Tongue (tissue), 2 donors: ENCODE data around the gene RAB17. TPM values are rescaled to one million over a fixed set of nuclear protein-coding genes. Genes with fewer than 3 reads are reported as not detected.

Source experiments
- DNase-seq: peaks from one replicate; pipeline ENCODE4 v3.0.0-alpha.2; 2015
- total RNA-seq: library from RNA; depleted of rRNA; stranded (reverse); fragments of >200 nt; gene quantifications from one replicate; pipeline ENCODE4 v1.2.3, GENCODE V29; 2014

Gene RAB17
- total RNA-seq, 1 donor from 2014 or later: 1.0 TPM

DNA sequence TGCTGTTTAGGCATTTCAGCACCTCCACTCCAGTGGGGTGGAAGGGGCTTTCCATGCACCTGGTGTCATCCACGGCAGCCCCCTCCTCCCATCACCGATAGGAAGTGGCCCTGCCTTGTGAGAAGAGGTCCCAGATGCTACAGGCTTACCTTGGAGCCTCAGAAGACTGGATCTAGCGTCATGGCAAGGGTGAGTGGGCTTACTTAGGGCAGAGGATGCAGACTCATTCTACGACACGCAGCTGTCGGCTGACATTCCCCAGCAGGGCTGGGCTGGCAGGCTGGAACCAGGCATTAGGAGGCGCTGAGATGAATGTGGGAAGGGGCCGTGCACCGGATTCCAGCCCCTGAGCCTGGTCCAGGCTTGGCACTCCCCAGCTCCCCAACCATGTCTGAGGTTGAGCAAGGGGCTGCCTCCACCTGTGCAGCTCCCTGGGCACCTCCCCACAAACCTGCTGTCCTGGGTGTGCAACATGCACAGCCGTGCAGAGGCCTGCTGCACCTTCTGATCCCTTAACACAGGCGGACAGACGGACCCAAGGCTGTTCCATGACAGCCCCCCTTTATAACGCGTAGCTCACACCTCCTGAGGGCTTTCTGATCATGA, 25.9 kb downstream of the RAB17 start:
- peak; percentile 61 for DNase-seq

DNA sequence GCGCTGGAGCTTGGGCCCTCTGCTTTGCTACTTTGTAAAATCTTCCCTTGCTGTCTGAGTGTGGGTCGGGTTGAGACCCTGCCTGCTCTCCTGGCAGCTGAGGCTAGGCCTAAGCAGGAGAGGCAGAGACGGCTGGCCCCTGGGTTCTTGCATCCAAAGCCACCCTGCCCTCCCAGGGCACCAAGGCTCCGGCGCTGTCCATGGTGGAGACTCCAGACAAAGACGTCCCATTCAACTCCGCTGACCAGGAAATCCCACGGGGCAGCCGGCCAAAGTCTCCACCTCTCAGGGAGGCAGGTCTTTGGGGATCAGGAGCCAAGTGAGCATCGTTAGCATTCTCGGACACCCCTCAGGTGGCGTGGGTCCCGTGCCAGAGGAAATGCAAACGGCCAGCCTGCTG, 26.7 kb downstream of the RAB17 start:
- peak; percentile 61 for DNase-seq

DNA sequence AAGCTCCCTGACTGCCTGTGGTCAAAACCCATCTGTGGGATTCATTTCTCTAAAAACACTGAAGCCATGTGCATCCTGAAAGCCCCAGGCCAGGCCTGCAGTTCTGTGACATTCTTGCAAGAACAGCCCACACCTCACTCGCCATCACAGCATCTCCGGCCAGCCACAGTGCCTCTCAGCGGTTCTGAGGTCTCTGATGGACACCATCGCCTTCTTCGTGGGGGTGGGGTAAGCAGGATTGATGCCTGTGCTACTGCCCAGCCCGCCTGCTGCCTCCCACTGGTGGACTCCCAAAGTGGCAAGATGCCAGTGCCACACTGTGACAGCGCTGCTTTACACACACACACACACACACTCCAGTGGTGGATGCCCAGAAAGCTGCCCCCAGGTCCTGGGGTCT, 29.3 kb downstream of the RAB17 start:
- no peak for DNase-seq

DNA sequence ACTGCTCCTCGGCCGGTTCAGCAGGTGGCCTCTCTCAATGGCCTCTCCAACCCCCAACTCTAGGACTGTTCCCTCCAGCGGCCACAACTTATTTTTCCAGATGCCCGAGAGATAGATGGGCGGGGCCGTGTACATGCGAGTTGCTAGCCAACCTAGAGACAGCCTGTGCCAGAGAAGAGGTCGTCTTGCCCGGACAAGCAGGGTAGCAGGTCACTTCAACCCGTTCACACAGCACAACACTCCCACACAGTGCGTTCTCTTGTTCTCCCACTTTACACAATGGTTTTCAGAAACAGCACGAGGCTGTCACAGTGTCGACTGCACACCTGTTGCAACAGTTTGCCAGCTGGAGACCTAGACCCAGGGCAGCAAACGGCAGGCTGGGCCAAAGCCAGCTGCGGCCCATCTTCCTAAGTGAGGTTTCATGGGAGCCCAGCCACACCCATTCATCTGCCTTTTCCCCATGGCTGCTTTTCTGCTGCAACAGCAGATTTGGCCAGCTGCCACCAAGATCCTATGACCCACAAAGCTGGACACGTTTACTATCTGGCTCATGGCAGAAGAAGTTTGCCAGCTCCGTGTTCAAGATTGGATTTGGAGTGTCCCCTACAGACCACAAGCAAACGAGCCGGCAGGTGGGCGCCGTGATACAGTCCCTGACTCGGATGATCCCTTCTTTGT, 31.4 kb downstream of the RAB17 start:
- DNase-seq: peak; percentile 95

DNA sequence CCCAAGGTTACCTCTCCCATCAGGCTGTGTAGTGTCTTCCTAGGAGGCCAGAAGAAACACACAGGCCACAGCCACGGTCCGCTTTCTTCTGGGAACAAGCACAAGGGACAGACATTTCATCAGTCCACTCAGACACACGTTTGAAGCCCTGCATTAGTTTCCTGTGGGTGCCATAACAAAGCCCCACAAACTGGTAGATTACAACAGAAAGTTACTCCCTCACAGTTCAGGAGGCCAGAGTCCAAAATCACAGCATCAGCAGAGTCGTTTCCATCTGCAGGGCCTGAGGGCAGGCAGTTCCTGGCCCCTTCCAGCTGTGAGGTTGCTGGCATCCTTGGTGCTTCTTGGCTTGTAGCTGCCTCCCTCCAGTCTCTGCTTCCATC, 32.9 kb downstream of the RAB17 start:
- no peak for DNase-seq

DNA sequence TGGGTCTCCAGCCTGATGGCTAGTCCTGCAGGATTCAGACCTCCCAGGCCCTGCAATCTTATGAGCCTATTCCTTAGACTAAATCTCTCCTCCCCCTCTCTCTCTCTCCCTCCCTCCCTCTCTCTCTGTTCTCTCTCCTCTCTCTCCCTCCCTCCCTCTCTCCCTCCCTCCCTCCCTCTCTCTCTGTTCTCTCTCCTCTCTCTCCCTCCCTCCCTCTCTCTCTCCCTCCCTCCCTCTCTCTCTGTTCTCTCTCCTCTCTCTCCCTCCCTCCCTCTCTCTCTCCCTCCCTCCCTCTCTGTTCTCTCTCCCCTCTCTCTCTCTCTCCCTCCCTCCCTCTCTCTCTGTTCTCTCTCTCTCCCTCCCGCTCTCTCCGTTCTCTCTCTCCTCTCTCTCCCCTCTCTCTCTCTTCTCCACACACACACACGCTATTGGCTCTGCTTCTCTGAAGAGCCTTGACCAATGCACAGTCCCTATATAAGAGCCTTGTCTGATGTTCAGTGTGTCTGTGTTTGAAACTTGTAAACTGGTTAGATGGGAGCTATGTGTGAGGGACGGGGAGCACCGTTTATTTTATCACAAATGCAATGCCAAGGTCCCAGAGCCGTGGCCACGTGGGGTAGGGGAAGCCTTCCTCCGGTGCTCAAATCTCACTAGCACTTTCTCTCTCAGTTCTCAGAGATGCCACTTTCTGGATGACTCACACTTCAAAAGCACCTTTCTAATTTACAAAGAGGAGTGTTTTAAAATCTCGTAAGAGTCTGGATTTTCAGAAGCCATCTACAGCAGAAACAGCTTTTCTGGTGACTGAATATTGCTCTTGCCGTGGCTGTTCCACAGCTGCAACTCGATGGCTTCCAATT, 33.5 kb downstream of the RAB17 start:
- no peak for DNase-seq

DNA sequence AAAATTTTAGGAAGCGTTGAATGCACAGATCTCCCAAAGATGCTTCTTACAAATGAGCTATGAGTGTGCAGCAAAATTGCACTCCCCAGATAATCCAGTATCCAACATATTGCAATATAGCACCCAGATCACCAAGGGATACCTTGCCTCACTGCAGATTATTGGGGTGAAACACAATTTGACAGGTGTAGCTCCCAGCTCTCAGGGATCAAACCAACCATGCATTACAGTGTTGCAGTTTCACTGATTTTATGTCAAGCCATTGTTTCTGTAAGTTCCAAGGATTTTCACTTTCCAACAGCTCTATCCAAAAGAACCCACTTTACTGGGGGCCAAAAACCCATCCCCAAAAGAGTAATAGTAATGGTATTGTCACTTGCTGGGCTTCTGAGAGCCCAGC, 35.0 kb downstream of the RAB17 start:
- no peak for DNase-seq

DNA sequence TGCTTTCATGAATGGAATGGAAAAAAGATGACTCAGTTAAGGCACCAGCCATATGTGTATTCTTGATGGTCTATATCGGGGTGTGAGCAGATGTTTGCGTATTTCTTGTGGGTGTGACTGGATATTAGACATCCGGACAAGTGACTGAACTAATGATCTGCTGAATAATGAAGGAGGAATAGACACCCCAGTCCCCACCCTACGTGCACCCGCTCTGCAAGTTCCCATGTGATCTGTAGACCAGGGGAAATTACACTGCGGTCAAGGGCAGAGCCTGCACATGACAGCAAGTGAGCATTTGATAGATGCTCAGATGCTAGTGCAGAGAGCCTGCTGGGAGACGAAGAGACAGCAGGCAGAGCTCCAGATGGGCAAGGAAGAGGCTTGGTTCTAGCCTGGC, 36.6 kb downstream of the RAB17 start:
- no peak for DNase-seq

DNA sequence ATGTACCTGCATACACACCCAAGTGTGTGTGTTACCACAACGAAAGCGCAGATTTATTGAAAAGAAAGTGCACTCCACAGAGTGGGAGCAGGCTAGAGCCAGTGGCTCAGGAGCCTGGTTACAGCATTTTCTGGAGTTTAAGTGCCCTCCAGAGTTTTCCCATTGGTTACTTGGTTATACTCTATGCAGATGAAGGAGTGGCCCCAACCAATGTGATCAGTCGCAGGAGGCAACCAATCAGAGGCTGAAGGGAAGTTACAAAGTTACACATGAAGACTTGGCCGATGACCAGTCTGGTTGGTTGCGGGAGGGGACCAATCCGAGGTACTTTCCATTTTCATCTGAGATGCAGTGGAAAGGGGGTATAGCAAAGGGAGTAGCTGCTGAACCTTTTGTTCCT, 37.6 kb downstream of the RAB17 start:
- no peak for DNase-seq

DNA sequence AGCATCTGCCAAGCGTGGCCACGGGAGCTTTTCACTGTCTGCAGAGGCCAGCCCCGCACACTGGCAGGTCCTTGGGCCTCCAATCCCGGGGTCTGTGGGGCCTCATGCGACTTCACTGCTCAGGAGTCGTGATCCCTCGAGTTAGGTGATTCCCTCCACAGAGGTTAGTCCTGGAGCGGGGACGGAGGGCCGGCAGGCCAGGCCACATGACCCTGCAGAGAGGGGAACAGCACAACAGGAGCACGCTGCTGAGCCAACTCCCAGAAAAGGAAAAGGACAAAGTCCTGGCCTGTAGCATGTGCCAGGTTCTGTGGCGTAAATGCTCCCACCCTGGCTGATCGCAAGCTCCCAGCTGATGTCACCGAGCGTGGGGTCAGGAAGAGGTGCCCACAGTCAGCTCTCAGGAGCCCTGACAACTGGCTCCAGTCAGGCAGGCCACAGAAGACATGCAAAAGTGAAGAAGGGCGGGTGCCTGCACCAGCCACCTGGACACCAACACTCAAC, 39.4 kb downstream of the RAB17 start:
- no peak for DNase-seq

DNA sequence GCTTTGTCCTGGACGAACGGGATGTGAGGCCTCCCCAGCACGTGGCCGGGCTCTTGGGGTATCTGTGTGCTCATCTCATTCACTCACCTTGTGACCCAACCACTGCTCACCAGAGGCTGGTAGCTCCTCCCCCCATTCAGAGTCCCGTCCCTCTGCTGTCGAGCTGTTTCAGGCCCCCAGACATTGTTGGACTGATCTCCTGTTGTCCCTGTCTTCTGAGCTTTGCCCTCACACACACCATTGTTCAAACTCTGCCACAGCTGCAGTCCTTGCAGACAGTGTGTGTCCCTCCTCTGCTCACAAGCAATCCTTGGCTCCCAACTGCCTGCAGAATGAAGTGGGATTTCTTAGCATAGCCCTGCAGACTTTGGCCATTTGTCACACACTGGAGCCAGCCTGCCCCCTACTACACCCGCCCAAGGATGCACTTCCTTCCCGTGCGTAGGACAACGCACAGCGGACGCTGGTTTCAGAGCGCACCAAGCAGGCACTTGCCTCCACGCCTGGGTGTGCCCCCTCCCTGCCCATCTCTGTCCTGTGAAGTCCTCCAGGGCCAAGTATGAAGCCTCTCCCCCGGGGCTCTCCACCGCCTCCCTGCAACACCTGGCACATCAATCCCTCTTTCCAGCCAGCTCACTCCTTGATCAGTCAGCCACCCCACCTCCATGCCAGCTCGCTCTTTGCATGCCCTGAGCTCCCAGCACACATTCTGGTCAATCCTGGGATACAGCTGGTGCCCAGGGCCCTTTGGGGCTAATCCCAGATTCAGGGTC, 40.7 kb downstream of the RAB17 start:
- no peak for DNase-seq

DNA sequence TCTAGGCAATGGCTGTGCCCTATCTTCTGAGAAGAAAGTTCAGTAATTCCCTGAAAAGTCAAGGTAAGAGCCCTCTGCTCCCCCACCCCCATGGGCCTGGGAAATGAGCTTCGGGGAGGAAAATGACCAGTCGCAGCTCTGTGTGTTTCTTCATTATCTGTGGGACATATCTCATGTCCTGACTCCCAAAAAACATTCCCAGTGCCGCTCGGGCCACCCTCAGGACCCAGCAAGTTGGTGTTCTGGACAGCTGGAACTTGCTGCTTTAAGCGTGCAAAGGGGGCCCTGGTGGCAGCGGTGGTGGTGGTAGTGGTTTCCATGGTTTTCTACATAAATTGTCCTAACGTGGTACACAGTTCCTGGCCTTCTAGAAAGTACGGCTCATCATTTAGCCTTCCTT, 41.3 kb downstream of the RAB17 start:
- DNase-seq: no peak

DNA sequence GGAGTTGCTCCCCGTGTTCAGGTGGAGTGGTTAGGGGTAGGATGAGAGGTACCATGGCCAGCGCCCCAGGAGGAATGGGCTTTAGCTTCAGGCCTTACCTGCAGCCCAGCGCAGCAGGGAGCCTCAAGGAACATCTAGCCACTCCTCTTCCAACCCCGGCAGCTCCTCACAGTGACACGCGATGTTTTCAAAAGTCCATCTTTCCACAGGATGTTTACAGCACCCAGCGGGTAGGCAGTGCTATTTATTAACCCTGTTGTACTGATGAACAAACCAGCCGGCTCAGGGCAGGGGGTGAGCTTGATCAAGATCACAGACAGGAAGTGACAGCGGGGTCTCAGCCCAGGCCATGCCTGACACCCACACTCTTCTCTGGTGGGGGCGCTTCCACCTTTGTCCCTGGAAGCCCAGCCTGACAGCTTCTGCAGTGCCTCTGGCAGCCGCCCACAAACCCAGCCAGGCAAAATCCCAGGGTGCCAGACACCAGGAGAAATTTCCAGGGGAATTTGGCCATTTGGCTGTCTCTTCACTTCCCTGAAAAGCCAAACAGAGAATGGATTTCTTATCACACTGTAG, 42.6 kb downstream of the RAB17 start:
- no peak for DNase-seq

DNA sequence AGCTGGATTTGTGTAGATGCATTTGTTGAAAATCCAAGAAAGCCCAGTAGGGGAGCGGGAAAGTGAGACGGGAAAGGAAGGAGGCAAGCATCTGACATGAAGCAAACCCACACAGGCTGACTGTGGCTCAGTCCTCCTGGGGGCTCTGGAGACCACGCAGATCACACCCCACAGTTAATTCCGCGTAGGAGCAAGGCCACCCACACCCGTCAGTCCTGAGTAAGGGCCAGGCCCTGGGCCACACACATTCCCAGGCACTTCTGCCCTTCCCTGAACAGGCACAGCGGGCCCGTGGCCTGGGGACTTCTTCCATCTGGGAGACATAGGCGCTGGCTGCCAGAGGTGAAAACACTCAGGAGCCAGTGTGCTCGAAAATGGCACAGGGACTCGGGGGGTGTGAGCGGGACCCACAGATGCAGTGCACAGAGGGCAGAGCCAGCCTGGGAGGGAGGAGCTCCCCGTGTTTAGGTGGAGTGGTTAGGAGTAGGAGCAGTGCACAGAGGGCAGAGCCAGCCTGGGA, 43.6 kb downstream of the RAB17 start:
- DNase-seq: no peak

DNA sequence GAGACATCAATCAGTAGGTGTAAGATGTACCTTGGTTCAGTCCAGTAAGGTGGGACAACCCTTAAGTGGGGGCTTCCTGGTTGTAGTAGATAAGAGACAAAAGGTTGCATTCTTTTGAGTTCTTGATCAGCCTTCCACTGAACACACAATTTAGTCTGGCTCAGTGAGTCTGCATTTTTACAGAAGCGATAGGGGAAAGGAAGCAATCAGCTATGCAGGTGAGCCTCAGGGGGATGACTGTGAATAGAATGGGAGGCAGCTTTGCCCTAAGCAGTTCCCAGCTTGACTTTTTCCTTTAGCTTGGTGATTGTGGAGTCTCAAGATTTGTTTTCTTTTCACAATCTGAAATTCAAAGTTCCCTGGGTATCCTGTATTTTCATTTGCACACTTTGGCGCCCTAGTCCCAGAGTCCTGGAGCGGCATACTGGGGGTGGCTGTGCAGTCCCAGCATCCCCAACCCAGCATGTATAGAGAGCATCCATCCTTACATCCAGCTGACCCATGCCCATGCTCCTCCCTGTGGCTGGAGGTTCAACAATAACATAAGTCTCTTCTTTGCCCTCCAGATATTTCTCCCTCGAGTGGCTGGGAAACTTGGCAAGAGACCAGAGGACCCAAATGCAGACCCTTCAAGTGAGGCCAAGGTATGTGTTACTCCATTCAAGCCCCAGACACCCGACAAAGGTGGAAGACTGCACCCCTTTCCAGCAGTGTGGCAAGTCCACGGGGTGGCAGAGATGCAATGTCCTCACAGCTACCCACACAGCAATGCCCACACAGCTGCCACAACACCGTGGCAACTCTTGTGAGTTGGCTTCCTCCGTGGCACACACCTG, 44.3 kb downstream of the RAB17 start:
- no peak for DNase-seq

DNA sequence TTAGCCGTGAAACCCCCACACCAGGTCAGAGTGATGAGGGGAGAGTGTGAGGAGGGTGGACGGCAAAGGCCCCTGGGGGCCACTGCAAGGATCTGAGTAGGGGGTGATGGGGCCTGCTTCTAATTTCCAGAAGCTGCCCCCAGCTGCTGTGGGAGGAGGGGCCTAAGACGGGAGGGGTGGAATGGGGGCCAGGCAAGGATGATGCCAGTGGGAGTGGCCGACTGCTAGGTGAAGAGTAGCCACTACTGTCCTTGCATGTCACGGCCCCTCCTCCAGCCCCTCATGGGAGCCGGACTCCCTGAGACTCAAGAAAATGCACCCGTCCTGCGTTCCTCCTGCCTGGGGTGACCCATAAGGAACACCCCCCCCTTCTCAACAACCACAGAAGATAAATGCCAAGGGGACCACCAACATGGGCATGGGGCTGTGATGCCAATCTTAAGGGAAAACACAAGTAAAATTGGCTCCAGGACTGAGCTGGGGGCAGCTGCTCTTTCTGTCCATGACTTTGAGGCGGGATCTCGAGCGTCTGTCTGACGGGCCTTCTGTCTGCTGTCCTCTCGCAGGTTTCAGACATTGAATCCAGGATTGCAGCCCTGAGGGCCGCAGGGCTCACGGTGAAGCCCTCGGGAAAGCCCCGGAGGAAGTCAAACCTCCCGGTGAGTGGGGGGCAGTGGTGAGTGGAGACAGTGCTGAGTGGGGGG, 48.4 kb downstream of the RAB17 start:
- DNase-seq: no peak

DNA sequence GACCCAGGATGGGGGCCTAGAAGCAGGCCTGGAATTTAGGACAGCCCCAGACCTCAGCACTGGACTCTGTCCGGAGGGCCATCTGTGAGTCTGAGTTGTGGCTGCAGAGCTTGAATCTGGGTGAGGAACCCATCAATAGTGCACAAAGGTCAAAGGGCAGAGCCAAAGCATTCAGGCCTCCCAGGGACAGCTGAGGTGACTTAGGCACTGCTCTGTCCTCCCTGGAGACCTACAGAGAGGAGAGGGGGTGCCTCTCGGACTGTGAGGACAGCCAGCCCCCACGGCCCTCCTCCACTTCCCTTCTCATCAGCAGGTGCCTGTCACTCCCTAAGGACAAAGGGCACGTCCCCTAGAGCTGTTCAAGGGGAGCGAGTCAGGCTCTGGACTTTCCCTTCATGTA, 49.3 kb downstream of the RAB17 start:
- DNase-seq: no peak

DNA sequence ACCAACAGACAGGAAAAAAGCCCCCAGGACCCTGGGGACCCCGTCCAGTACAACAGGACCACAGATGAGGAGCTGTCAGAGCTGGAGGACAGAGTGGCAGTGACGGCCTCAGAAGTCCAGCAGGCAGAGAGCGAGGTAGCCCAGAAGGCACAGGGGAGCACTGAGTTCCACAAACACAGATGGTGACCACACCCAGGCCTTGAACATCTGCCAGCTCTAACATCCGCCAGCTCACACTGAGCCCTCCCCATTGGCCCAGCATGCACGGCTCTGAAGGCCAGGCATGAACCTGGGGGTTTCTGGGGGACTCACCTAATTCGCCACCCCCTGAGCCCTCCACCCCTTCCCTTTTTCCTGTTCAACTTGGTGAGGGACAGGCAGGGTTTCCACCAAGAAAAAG, 49.7 kb downstream of the RAB17 start:
- peak; percentile 87 for DNase-seq

DNA sequence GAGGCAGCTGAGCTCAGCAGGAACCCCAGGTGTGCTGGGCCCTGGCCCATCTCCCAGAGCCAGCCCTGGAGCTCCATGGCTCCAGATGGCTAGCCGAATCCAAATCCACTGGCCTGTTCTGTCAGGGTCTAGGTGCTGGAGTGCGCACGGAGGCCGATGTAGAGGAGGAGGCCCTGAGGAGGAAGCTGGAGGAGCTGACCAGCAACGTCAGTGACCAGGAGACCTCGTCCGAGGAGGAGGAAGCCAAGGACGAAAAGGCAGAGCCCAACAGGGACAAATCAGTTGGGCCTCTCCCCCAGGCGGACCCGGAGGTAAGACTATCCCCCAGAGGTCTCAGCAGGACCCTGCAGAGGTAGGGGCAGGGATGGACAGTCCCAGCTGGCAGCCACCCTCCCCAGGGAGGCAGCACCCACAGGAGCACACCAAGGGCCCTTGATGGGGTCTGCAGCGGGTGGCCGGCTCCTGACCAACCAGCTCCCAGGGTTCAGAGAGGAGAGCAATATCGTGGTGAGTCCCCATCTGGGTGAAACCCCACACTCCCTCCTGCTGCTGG, 50.2 kb downstream of the RAB17 start:
- no peak for DNase-seq

DNA sequence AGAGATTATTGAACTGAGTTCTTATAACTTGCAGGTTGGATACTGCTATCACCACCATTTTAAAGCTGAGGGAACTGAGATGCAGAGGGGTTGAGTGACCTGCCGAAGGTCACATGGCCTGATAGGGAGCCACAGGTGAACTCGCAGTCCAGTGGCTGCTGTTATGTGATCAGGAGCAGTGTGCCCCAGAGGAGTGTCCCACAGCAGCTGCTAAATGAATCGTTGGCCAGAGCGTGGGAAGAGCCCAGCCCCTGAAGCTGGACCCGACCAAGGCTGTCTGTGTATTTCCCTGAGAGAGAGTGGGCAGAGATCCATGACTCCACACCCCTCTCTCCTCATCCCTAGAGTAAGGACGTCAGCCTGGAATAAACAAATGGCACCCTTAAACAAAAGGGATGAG, 50.9 kb downstream of the RAB17 start:
- DNase-seq: no peak
